ENCODE measurements around the gene OTUD1. TPM values are rescaled to one million over a fixed set of nuclear protein-coding genes. Genes with fewer than 3 reads are reported as not detected.

Gene OTUD1
- total RNA-seq, 1 experiment from 2014 or later: 3.8 TPM

GRCh38 chr10:23432639-23433038, 6.2 kb upstream of the OTUD1 start:
- H4K91ac ChIP-seq (ENCODE audit: insufficient read length, low read depth, low read length): no peak overlapping the region
- no peak overlapping the region for H2BK5ac ChIP-seq (ENCODE audit: insufficient read length, low read length)
- H2BK12ac ChIP-seq (ENCODE audit: insufficient read length, low read depth, low read length): no peak overlapping the region
- no peak overlapping the region for H3K14ac ChIP-seq (ENCODE audit: insufficient read depth, low read length)
- H4K8ac ChIP-seq (replicated peaks; ENCODE audit: insufficient read length, low read depth, low read length): no peak overlapping the region
- no peak overlapping the region for H2AK5ac ChIP-seq (ENCODE audit: insufficient read length, low read length)
- no peaks in the 10 kb centered on the region for H3K4me1 ChIP-seq (ENCODE audit: insufficient read depth, low read length)
- no CpG with 5 or more reads among the region's 3 CpGs for WGBS (ENCODE audit: extremely low coverage, insufficient read length, low lambda C conversion rate)
- H2BK15ac ChIP-seq (ENCODE audit: low read depth, low read length): no peak overlapping the region
- no peak overlapping the region for H3K56ac ChIP-seq (ENCODE audit: insufficient read length, low read depth, low read length)
- no peak overlapping the region for H2BK120ac ChIP-seq (ENCODE audit: low read depth, low read length, poor library complexity, severe bottlenecking)
- Mint-ChIP-seq H3K4me1 (peaks cover 0 to 4% of the 10 kb centered on the region in 2 experiments; a peak in 2 of 4 replicates), H3K9me3 (no peaks in the 10 kb centered on the region), H3K36me3 (ENCODE audit: insufficient read depth in 1 of 3, low read depth in 3 of 3) (no peaks in the 10 kb centered on the region), H3K27me3 (ENCODE audit: low read depth) (no peaks in the 10 kb centered on the region), H3K27ac (no peak overlapping the region), H3K4me3 (no peak overlapping the region)
- no peak overlapping the region for H3T11ph ChIP-seq (ENCODE audit: low read length)
- no peak overlapping the region for H3K9ac ChIP-seq (ENCODE audit: extremely low read depth, insufficient read length, low read length)
- H3K4me2 ChIP-seq (ENCODE audit: insufficient read depth, insufficient read length, low read length): no peak overlapping the region
- H3K23me2 ChIP-seq (ENCODE audit: insufficient read length, low read depth, low read length, poor library complexity, severe bottlenecking): no peaks in the 10 kb centered on the region
- no peak overlapping the region for H4K5ac ChIP-seq (ENCODE audit: insufficient read length, low read depth, low read length)
- H3K9me3 ChIP-seq (ENCODE audit: control insufficient read depth, low read depth, low read length): no peaks in the 10 kb centered on the region
- no peak overlapping the region for H2AFZ ChIP-seq (ENCODE audit: low read length)
- TF ChIP-seq CTCF (conservative IDR thresholded peaks at IDR 0.05): no peak
- H3K23ac ChIP-seq (ENCODE audit: insufficient read length, low read depth, low read length): no peak overlapping the region
- no peaks in the 10 kb centered on the region for H3K79me2 ChIP-seq (ENCODE audit: insufficient read depth, low read length)
- H3K27ac ChIP-seq (ENCODE audit: insufficient read length, low read depth, low read length): no peak overlapping the region
- no peak overlapping the region for H2BK20ac ChIP-seq (ENCODE audit: low read depth, low read length, poor library complexity, severe bottlenecking)
- no peaks in the 10 kb centered on the region for H3K79me1 ChIP-seq (ENCODE audit: insufficient read depth, low read depth, low read length, poor library complexity, severe bottlenecking)
- H4K20me1 ChIP-seq (ENCODE audit: control insufficient read depth, insufficient read depth, insufficient read length): no peaks in the 10 kb centered on the region
- no peak for DNase-seq
- H3K4ac ChIP-seq (ENCODE audit: low read depth, low read length): no peak overlapping the region
- H3K27me3 ChIP-seq (ENCODE audit: insufficient read depth, low read length): no peaks in the 10 kb centered on the region
- no peak overlapping the region for H3K18ac ChIP-seq (ENCODE audit: insufficient read length, low read depth, low read length)
